HepG2 (cell line): ENCODE data around the gene AK4. TPM values are rescaled to one million over a fixed set of nuclear protein-coding genes. Genes with fewer than 3 reads are reported as not detected.

Experiments used
- ATRX ChIP-seq: sonication (generic); formaldehyde crosslinking; IDR thresholded peaks from 2 replicates; pipeline ENCODE4 v1.4.0; 2020; ENCODE audit warnings: missing genetic modification reagents, borderline replicate concordance
- ETV5 ChIP-seq: IDR thresholded peaks from 2 replicates; pipeline ENCODE4 v1.6.1; 2018; ENCODE audit warnings: missing biosample characterization, missing genetic modification reagents, inconsistent platforms, borderline replicate concordance
- GMEB1 ChIP-seq: sonication (generic); formaldehyde crosslinking; IDR thresholded peaks from 2 replicates; pipeline ENCODE4 v1.5.1; 2020; ENCODE audit warnings: missing genetic modification reagents, mild to moderate bottlenecking, borderline replicate concordance
- GZF1 ChIP-seq: sonication (generic); formaldehyde crosslinking; IDR thresholded peaks from 2 replicates; pipeline ENCODE4 v1.5.1; 2020; ENCODE audit warnings: mild to moderate bottlenecking, missing genetic modification reagents
- HNF1B ChIP-seq: sonication (generic); formaldehyde crosslinking; IDR thresholded peaks from 2 replicates; pipeline ENCODE4 v1.5.1; 2020; ENCODE audit warnings: mild to moderate bottlenecking, moderate library complexity, missing genetic modification reagents
- MIER3 ChIP-seq: IDR thresholded peaks from 2 replicates; pipeline ENCODE4 v1.6.1; 2016; ENCODE audit warnings: missing compliant biosample characterization, borderline replicate concordance
- NCOA2 ChIP-seq: sonication (generic); formaldehyde crosslinking; IDR thresholded peaks from 2 replicates; pipeline ENCODE4 v1.8.0; 2022; ENCODE audit warnings: inconsistent platforms
- PHF5A ChIP-seq: IDR thresholded peaks from one replicate; pipeline ENCODE4 v1.6.1; 2018; ENCODE audit warnings: low read depth, missing genetic modification reagents; ENCODE audit not compliant: unreplicated experiment
- PHF8 ChIP-seq: sonication (generic); formaldehyde crosslinking; IDR thresholded peaks from 2 replicates; pipeline ENCODE4 v1.5.0; 2020; ENCODE audit warnings: missing genetic modification reagents
- RARA ChIP-seq: IDR thresholded peaks from 2 replicates; pipeline ENCODE4 v1.6.1; 2016; ENCODE audit warnings: missing genetic modification reagents, missing compliant biosample characterization
- RNF219 ChIP-seq: sonication (generic); formaldehyde crosslinking; IDR thresholded peaks from 2 replicates; pipeline ENCODE4 v1.5.0; 2020; ENCODE audit warnings: mild to moderate bottlenecking, missing genetic modification reagents
- SPEN ChIP-seq: sonication (generic); formaldehyde crosslinking; IDR thresholded peaks from 2 replicates; pipeline ENCODE4 v1.5.1; 2020; ENCODE audit warnings: low read depth, mild to moderate bottlenecking, missing genetic modification reagents
- ZBTB39 ChIP-seq: sonication (generic); formaldehyde crosslinking; IDR thresholded peaks from 2 replicates; pipeline ENCODE4 v1.5.0; 2020; ENCODE audit warnings: missing genetic modification reagents
- ZNF709 ChIP-seq: sonication (generic); formaldehyde crosslinking; IDR thresholded peaks from 2 replicates; pipeline ENCODE4 v1.5.0; 2020; ENCODE audit warnings: mild to moderate bottlenecking, missing genetic modification reagents
- ZNF83 ChIP-seq: sonication (generic); formaldehyde crosslinking; IDR thresholded peaks from 2 replicates; pipeline ENCODE4 v1.4.0; 2020; ENCODE audit warnings: missing genetic modification reagents, mild to moderate bottlenecking, borderline replicate concordance
- polyA plus RNA-seq, 8 experiments: library from polyadenylated mRNA; depleted of rRNA in 3 of 8; stranded (reverse) in 7 of 8; unstranded in 1 of 8; fragments of >200 nt; fragmentation: Illumina TruSeq in 4 of 8; extraction: Trizol in 4 of 8; gene quantifications; 2 replicates each; pipeline versions ENCODE4 v1.2.1 to v1.2.3, GENCODE V29; 2011 to 2016; ENCODE audit warnings: low read depth in 4 of 8, missing spikeins in 1 of 8, mixed read lengths in 1 of 8; ENCODE audit not compliant: insufficient read depth in 1 of 8
- total RNA-seq, 5 experiments: library from RNA; depleted of rRNA; stranded (reverse); fragments of >200 nt; fragmentation: Illumina TruSeq; extraction: Trizol; gene quantifications; 2 replicates each; pipeline ENCODE4 v1.2.3, GENCODE V29; 2016; ENCODE audit warnings: low read depth in 1 of 5
- TF ChIP-seq, protein P1 (sequence below): sonication (generic); formaldehyde crosslinking; IDR thresholded peaks from 2 replicates; pipeline ENCODE4 v1.4.0; 2020; ENCODE audit warnings: mild to moderate bottlenecking, missing genetic modification reagents, borderline replicate concordance
- TF ChIP-seq, protein P2 (sequence below): IDR thresholded peaks from 2 replicates; pipeline ENCODE4 v1.6.1; 2016; ENCODE audit warnings: mild to moderate bottlenecking, missing biosample characterization, missing genetic modification reagents

The AK4 gene
- total and polyA plus RNA-seq, 2 of the 13 experiments (the other 11 are each of a cell fraction or from before 2014, with no cell fraction given) = 110 to 160 TPM

DNA sequence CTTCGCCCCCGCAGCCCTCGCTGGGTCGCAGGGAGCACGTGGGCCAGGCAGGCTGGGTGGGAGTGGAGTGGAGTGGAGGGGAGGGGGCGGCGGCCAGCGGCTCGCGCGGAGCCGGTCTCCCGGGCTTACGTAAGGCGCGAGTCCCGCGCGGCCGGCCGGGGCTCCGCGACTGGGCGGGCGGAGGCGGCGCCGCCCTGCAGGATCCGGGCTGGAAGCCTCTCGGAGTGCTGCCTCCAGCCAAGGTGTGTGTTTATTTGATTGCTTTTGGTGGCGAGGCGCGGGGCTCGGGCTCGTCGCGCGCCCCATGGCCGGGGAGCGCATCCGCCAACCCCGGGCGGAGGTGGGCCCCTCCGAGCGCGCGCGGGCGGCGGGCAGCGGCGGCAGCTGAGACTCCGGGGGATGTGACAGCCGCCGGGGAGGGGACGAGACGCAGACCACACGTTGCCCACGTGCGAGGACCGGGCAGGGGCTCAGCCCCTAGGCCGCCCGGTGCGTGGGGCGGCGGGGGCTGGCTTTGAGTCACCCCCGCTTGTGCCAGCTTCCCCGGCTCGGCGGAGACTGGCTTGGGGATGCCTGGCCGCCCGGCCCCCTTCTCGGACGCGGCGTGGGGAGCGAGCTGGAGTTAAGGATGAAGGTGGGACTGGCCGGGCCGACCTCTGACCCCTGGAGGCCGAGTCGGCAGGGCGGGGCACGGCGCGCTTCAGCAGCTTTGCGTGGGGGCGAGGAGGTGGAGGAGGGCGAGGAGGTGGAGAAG is 402 bp upstream of the AK4 start (continued):
- TF ChIP-seq HNF1B = no peak
- no peak for TF ChIP-seq PHF5A
- TF ChIP-seq NCOA2 (CRISPR knock-in tag) = no peak
- TF ChIP-seq ZNF83 (CRISPR knock-in tag) = no peak
- TF ChIP-seq, protein P1, sequence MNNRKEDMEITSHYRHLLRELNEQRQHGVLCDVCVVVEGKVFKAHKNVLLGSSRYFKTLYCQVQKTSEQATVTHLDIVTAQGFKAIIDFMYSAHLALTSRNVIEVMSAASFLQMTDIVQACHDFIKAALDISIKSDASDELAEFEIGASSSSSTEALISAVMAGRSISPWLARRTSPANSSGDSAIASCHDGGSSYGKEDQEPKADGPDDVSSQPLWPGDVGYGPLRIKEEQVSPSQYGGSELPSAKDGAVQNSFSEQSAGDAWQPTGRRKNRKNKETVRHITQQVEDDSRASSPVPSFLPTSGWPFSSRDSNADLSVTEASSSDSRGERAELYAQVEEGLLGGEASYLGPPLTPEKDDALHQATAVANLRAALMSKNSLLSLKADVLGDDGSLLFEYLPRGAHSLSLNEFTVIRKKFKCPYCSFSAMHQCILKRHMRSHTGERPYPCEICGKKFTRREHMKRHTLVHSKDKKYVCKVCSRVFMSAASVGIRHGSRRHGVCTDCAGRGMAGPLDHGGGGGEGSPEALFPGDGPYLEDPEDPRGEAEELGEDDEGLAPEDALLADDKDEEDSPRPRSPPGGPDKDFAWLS = no peak
- TF ChIP-seq ATRX (CRISPR knock-in tag) = no peak
- TF ChIP-seq ZNF709 = no peak
- TF ChIP-seq RNF219 (CRISPR knock-in tag) = no peak
- TF ChIP-seq SPEN = no peak
- peak; percentile 40; the same call in 1 of the 2 replicates for TF ChIP-seq RARA
- TF ChIP-seq PHF8 (CRISPR knock-in tag) = no peak; the same call in 1 of the 2 replicates
- peak; percentile 59 for TF ChIP-seq GMEB1 (CRISPR knock-in tag)
- TF ChIP-seq MIER3 (CRISPR knock-in tag) = no peak
- TF ChIP-seq ETV5 (CRISPR knock-in tag) = peak; percentile 14; the same call in 1 of the 2 replicates
- TF ChIP-seq, protein P2, sequence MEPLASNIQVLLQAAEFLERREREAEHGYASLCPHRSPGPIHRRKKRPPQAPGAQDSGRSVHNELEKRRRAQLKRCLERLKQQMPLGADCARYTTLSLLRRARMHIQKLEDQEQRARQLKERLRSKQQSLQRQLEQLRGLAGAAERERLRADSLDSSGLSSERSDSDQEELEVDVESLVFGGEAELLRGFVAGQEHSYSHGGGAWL (CRISPR knock-in tag) = peak; percentile 57
- TF ChIP-seq ZBTB39 = no peak
- TF ChIP-seq GZF1 (CRISPR knock-in tag) = no peak
